ENCODE data around the gene UQCRQ.

The UQCRQ gene

GRCh38 chr5:132830436-132831094 lies 35.9 kb upstream of the UQCRQ start, which contains the start of gene SHROOM1:
Gene SHROOM1 (minus strand): TSS chr5:132830647. CDS start chr5:132826140, 4,507 bp downstream.
- H3K4me1 ChIP-seq (ENCODE audit: control insufficient read depth in 1 of 2, insufficient read depth in 1 of 2, low read depth in 1 of 2, low read length in 1 of 2) = peaks cover 2 to 15% of the 10 kb centered on the region in 2 experiments
- no peaks in the 10 kb centered on the region for H3K36me3 ChIP-seq
- TF ChIP-seq CTCF (IDR thresholded peaks at IDR 0.05) = no peak
- H3K27ac ChIP-seq = no peak within 1 kb of the TSS
- no peaks in the 10 kb centered on the region for H3K9me3 ChIP-seq
- H3K27me3 ChIP-seq = peaks cover 97% of the 10 kb centered on the region
- peak within 1 kb of the TSS; percentile 32 to 51 for H3K4me3 ChIP-seq (ENCODE audit: low read depth in 1 of 2, low read length in 1 of 2)

- Histone ChIP-seq H3K27ac (no peak overlapping the region), H3K36me3 (no peaks in the 10 kb centered on the region), H3K4me3 (ENCODE audit: low read depth in 1 of 2, low read length in 1 of 2) (no peak overlapping the region), H3K27me3 (peaks cover 90% of the 10 kb centered on the region), H3K9me3 (no peaks in the 10 kb centered on the region), H3K4me1 (ENCODE audit: control insufficient read depth in 1 of 2, insufficient read depth in 1 of 2, low read depth in 1 of 2, low read length in 1 of 2) (peaks cover 2 to 12% of the 10 kb centered on the region in 2 experiments)
- TF ChIP-seq CTCF (IDR thresholded peaks at IDR 0.05) = no peak
These were observed 35.2 kb upstream of the UQCRQ start for GRCh38 chr5:132831095-132831860.

- no peak overlapping the region for H3K4me3 ChIP-seq (ENCODE audit: low read depth in 1 of 2, low read length in 1 of 2)
- no peak for TF ChIP-seq CTCF (IDR thresholded peaks at IDR 0.05)
- H3K4me1 ChIP-seq (ENCODE audit: control insufficient read depth in 1 of 2, insufficient read depth in 1 of 2, low read depth in 1 of 2, low read length in 1 of 2) = peaks cover 2 to 12% of the 10 kb centered on the region in 2 experiments
- H3K36me3 ChIP-seq = no peaks in the 10 kb centered on the region
- H3K27ac ChIP-seq = no peak overlapping the region
- peaks cover 77% of the 10 kb centered on the region for H3K27me3 ChIP-seq
- no peaks in the 10 kb centered on the region for H3K9me3 ChIP-seq
These were observed 33.8 kb upstream of the UQCRQ start for GRCh38 chr5:132832612-132833011.

- Histone ChIP-seq H3K27me3 (peaks cover 76% of the 10 kb centered on the region), H3K27ac (no peak overlapping the region), H3K36me3 (no peaks in the 10 kb centered on the region), H3K4me3 (ENCODE audit: low read depth in 1 of 2, low read length in 1 of 2) (no peak overlapping the region), H3K9me3 (no peaks in the 10 kb centered on the region), H3K4me1 (ENCODE audit: control insufficient read depth in 1 of 2, insufficient read depth in 1 of 2, low read depth in 1 of 2, low read length in 1 of 2) (peaks cover 2 to 12% of the 10 kb centered on the region in 2 experiments)
- no peak for TF ChIP-seq CTCF (IDR thresholded peaks at IDR 0.05)
These were observed 32.4 kb upstream of the UQCRQ start for GRCh38 chr5:132834057-132834456.

GRCh38 chr5:132836852-132837251 lies 29.6 kb upstream of the UQCRQ start:
- Histone ChIP-seq H3K27ac (no peak overlapping the region), H3K27me3 (peaks cover 75% of the 10 kb centered on the region), H3K9me3 (no peaks in the 10 kb centered on the region), H3K4me1 (ENCODE audit: control insufficient read depth in 1 of 2, insufficient read depth in 1 of 2, low read depth in 1 of 2, low read length in 1 of 2) (no peaks in the 10 kb centered on the region), H3K36me3 (no peaks in the 10 kb centered on the region), H3K4me3 (ENCODE audit: low read depth in 1 of 2, low read length in 1 of 2) (no peak overlapping the region)
- no peak for TF ChIP-seq CTCF (IDR thresholded peaks at IDR 0.05)

Data from neutrophil (primary cell).